ENCODE results near the gene CCDC12. TPM values are rescaled to one million over a fixed set of nuclear protein-coding genes. Genes with fewer than 3 reads are reported as not detected.

The CCDC12 gene
- total and polyA plus RNA-seq, 2 of the 13 experiments (the other 11 are each of a cell fraction or from before 2014, with no cell fraction given): 30.1 to 49.5 TPM

GRCh38 chr3:46943237-46944187 is 33.0 kb downstream of the CCDC12 start (continued):
- TF ChIP-seq RFXAP (CRISPR knock-in tag; IDR thresholded peaks at IDR 0.05; ENCODE audit: borderline replicate concordance) (no peak), ISX (CRISPR knock-in tag; conservative IDR thresholded peaks at IDR 0.05) (no peak), HNRNPL (IDR thresholded peaks at IDR 0.05; ENCODE audit: low read depth, low read length) (peak; percentile 80), GABPA (IDR thresholded peaks at IDR 0.05; ENCODE audit: low read depth, low read length) (no peak), GABPA (CRISPR knock-in tag; IDR thresholded peaks at IDR 0.05; ENCODE audit: low read depth) (no peak), ZNF331 (CRISPR knock-in tag; IDR thresholded peaks at IDR 0.05) (peak; percentile 11; the same call in 1 of the 2 replicates), HIC2 (CRISPR knock-in tag; IDR thresholded peaks at IDR 0.05; ENCODE audit: low read depth) (peak; percentile 80), ZNF24 (IDR thresholded peaks at IDR 0.05) (0 out of 2 replicates have a peak, but pooled peaks have one; percentile 11), RORA (CRISPR knock-in tag; IDR thresholded peaks at IDR 0.05) (no peak), TFE3 (CRISPR knock-in tag; IDR thresholded peaks at IDR 0.05) (no peak), DNMT3B (CRISPR knock-in tag; conservative IDR thresholded peaks at IDR 0.05) (no peak), SOX13 (IDR thresholded peaks at IDR 0.05) (peak; percentile 98), SOX13 (CRISPR knock-in tag; conservative IDR thresholded peaks at IDR 0.05 in 1 of 2, IDR thresholded peaks at IDR 0.05 in 1 of 2) (peak in 1 of 2 experiments; percentile 98; a peak in 2 of 4 replicates), ZGPAT (CRISPR knock-in tag; IDR thresholded peaks at IDR 0.05) (0 out of 2 replicates have a peak, but pooled peaks have one; percentile 35), ZBTB38 (CRISPR knock-in tag; IDR thresholded peaks at IDR 0.05) (no peak), FOXJ3 (CRISPR knock-in tag; IDR thresholded peaks at IDR 0.05; ENCODE audit: borderline replicate concordance) (no peak; the same call in 1 of the 2 replicates), ERF (CRISPR knock-in tag; IDR thresholded peaks at IDR 0.05) (peak; percentile 49; the same call in 1 of the 2 replicates), SOX5 (CRISPR knock-in tag; IDR thresholded peaks at IDR 0.05; ENCODE audit: borderline replicate concordance) (peak; percentile 98), ZXDC (CRISPR knock-in tag; IDR thresholded peaks at IDR 0.05) (0 out of 2 replicates have a peak, but pooled peaks have one; percentile 62), ATRX (CRISPR knock-in tag; IDR thresholded peaks at IDR 0.05; ENCODE audit: borderline replicate concordance) (no peak), ZBTB26 (CRISPR knock-in tag; IDR thresholded peaks at IDR 0.05; ENCODE audit: borderline replicate concordance) (peak; percentile 29; the same call in 1 of the 2 replicates)
